Middle frontal gyrus (tissue), 1 donor: ENCODE results near the gene DUS3L.

Experiments used
- DNase-seq: peaks from one replicate; pipeline ENCODE4 v3.0.0-alpha.2; 2015; ENCODE audit warnings: low spot score; ENCODE audit errors: extremely low spot score

Gene DUS3L

GRCh38 chr19:5822181-5822844 is 31.4 kb upstream of the DUS3L start:
- no peak for DNase-seq

GRCh38 chr19:5821521-5822180 is 30.7 kb upstream of the DUS3L start:
- DNase-seq = no peak

GRCh38 chr19:5820785-5821184 is 29.8 kb upstream of the DUS3L start:
- no peak for DNase-seq

GRCh38 chr19:5818594-5818993 is 27.6 kb upstream of the DUS3L start:
- no peak for DNase-seq

- DNase-seq = no peak
These were observed 26.3 kb upstream of the DUS3L start for GRCh38 chr19:5817218-5817617.

- DNase-seq = no peak
These were observed 23.9 kb upstream of the DUS3L start for GRCh38 chr19:5814852-5815246.

- DNase-seq = no peak
These were observed 23.3 kb upstream of the DUS3L start for GRCh38 chr19:5814123-5814851.

- no peak for DNase-seq
These were observed 20.2 kb upstream of the DUS3L start for GRCh38 chr19:5811117-5811516.

- no peak for DNase-seq
These were observed 18.5 kb upstream of the DUS3L start for GRCh38 chr19:5809469-5809868.

- no peak for DNase-seq
These were observed 18.1 kb upstream of the DUS3L start for GRCh38 chr19:5809053-5809452.

GRCh38 chr19:5808120-5808816 is 17.3 kb upstream of the DUS3L start:
- DNase-seq = no peak

- no peak for DNase-seq
These were observed 15.9 kb upstream of the DUS3L start for GRCh38 chr19:5806905-5807304.

- no peak for DNase-seq
These were observed 15.1 kb upstream of the DUS3L start for GRCh38 chr19:5806133-5806489.

GRCh38 chr19:5805462-5806132 is 14.6 kb upstream of the DUS3L start:
- DNase-seq = no peak

- DNase-seq = no peak
These were observed 13.8 kb upstream of the DUS3L start, which contains the start of gene NRTN for GRCh38 chr19:5804516-5805461. Gene NRTN, plus strand, starts transcription at chr19:5805067. Its CDS starts 19,099 bp downstream, at chr19:5824166.

- no peak for DNase-seq
These were observed 13.0 kb upstream of the DUS3L start for GRCh38 chr19:5803752-5804515.

- DNase-seq = no peak
These were observed 12.4 kb upstream of the DUS3L start for GRCh38 chr19:5803441-5803751.

- DNase-seq = no peak
These were observed 11.0 kb upstream of the DUS3L start for GRCh38 chr19:5801796-5802619.
